Brain microvascular endothelial cell (primary cell): ENCODE data around the gene ZBTB46.

ENCODE experiments used
- DNase-seq: peaks from one replicate; pipeline ENCODE4 v3.0.0-alpha.2; 2020
- H3K27ac ChIP-seq: fragments of 250-450 bp; sonication (Bioruptor Pico); 2 replicates; pipeline ENCODE4 v1.5.1; 2020; ENCODE audit warnings: mild to moderate bottlenecking, moderate library complexity
- H3K27me3 ChIP-seq: fragments of 250-450 bp; sonication (Bioruptor Pico); replicated peaks from 2 replicates; pipeline ENCODE4 v1.5.1; 2020; ENCODE audit warnings: mild to moderate bottlenecking
- H3K36me3 ChIP-seq: fragments of 250-450 bp; sonication (Bioruptor Pico); replicated peaks from 2 replicates; pipeline ENCODE4 v1.5.1; 2020; ENCODE audit warnings: mild to moderate bottlenecking
- H3K4me3 ChIP-seq: 2 replicates; pipeline ENCODE4 v1.5.1; 2011; ENCODE audit warnings: low read depth, mild to moderate bottlenecking, control low read depth, low read length, moderate library complexity
- CTCF ChIP-seq: IDR thresholded peaks from 2 replicates; pipeline ENCODE4 v1.5.1; 2011; ENCODE audit warnings: low read depth, mild to moderate bottlenecking, moderate library complexity, low read length, control low read depth, inconsistent platforms; ENCODE audit errors: missing control alignments
- in situ Hi-C: cut with HindIII; loops from 2 replicates; pipeline ENCODE4 v1.10.0; 2017; ENCODE audit warnings: low sequenced_read_pairs, low pct_ligation_motif_present

ZBTB46 gene

GRCh38 chr20:63755933-63756647, 75.0 kb downstream of the ZBTB46 start:
- Histone ChIP-seq H3K27me3 (no peaks in the 10 kb centered on the region), H3K4me3 (no peak overlapping the region), H3K27ac (no peak overlapping the region), H3K36me3 (no peaks in the 10 kb centered on the region)
- TF ChIP-seq CTCF: no peak
- in situ Hi-C loops: no loop called here
- no peak for DNase-seq

GRCh38 chr20:63754008-63754407, 77.1 kb downstream of the ZBTB46 start:
- in situ Hi-C loops: no loop called here
- no peaks in the 10 kb centered on the region for H3K27me3 ChIP-seq
- no peak for TF ChIP-seq CTCF
- H3K36me3 ChIP-seq: no peaks in the 10 kb centered on the region
- no peak overlapping the region for H3K27ac ChIP-seq
- DNase-seq: no peak
- H3K4me3 ChIP-seq: no peak overlapping the region

GRCh38 chr20:63753381-63753780, 77.7 kb downstream of the ZBTB46 start:
- in situ Hi-C loops: no loop called here
- H3K36me3 ChIP-seq: no peaks in the 10 kb centered on the region
- no peak for DNase-seq
- no peak overlapping the region for H3K4me3 ChIP-seq
- H3K27me3 ChIP-seq: no peaks in the 10 kb centered on the region
- no peak overlapping the region for H3K27ac ChIP-seq
- TF ChIP-seq CTCF: no peak

- no peak for DNase-seq
- in situ Hi-C loops: no loop called here
- H3K27ac ChIP-seq: no peak overlapping the region
- H3K27me3 ChIP-seq: no peaks in the 10 kb centered on the region
- no peak for TF ChIP-seq CTCF
- no peak overlapping the region for H3K4me3 ChIP-seq
- H3K36me3 ChIP-seq: no peaks in the 10 kb centered on the region
These were observed 78.5 kb downstream of the ZBTB46 start for GRCh38 chr20:63752411-63753101.

GRCh38 chr20:63751471-63752271, 79.4 kb downstream of the ZBTB46 start:
- in situ Hi-C loops: no loop called here
- no peak overlapping the region for H3K4me3 ChIP-seq
- no peaks in the 10 kb centered on the region for H3K36me3 ChIP-seq
- H3K27ac ChIP-seq: no peak overlapping the region
- DNase-seq: no peak
- no peak for TF ChIP-seq CTCF
- no peaks in the 10 kb centered on the region for H3K27me3 ChIP-seq
